Transverse colon (tissue), 1 donor: ENCODE data around the gene UBE2V1.

Experiments used
- EP300 ChIP-seq: sonication (generic); formaldehyde crosslinking; IDR thresholded peaks from one replicate; pipeline ENCODE4 v1.6.1; 2017; ENCODE audit warnings: antibody characterized with exemption, low read depth
- POLR2A ChIP-seq: fragments of 450-650 bp; IDR thresholded peaks from one replicate; pipeline ENCODE4 v1.6.1; 2016; ENCODE audit warnings: antibody characterized with exemption, mild to moderate bottlenecking, moderate library complexity

- TF ChIP-seq POLR2A (no peak), EP300 (no peak)
Observed at GRCh38 chr20:50036703-50037102, 76.2 kb downstream of the UBE2V1 start.
